Posterior cingulate gyrus (tissue), 11 donors: ENCODE results near the gene TREML1.
"Not testable (repeated sequence)": the region's sequence is repeated elsewhere in the genome, so short reads cannot be mapped to it uniquely, and the experiment has no call there.

Experiments
- DNase-seq, 10 donors: peaks; one replicate each; pipeline versions ENCODE4 v3.0.0 to v3.0.0-alpha.2; 2020 to 2021; ENCODE audit warnings: mixed read lengths in 3 of 10
- intact Hi-C: fragments of 100-400 bp; cut with DNase I; formaldehyde crosslinking; loops from one replicate; pipeline ENCODE4 v1.15.1; 2023

The TREML1 gene

GRCh38 chr6:41153992-41154625 is at the start of gene TREML1:
TREML1 (minus strand) TSS chr6:41154347; CDS start chr6:41154288, 59 bp downstream.
- DNase-seq: peak in 1 of 10 donors; percentile 61
- intact Hi-C loops: no loop called here

DNA sequence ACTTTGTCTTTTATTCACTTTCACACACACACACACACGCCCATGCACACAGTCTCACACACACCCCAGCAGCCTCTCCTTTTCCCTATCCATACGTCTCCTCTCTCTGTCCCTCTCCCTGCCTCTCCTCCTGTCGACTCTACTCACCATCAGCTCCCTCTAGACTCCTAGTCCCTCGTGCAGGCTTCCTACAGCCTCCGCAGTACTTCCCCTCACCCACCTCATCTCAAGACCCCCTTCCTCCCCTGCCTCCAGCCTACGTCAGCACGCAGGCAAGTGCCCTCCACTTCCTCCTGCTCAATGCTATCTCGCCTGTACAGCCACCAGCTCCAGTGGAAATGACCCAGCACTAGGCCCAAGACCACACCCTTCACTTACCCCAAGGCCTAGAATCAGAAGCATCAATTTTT is 47.6 kb upstream of the TREML1 start:
- intact Hi-C loops: no loop called here
- no peak for DNase-seq

GRCh38 chr6:41200901-41201763 is 47.0 kb upstream of the TREML1 start, which contains the start of gene TREML2:
TREML2 (minus strand) TSS chr6:41201149; CDS start chr6:41201008, 141 bp downstream.
- intact Hi-C loops: no loop called here
- DNase-seq: no peak

DNA sequence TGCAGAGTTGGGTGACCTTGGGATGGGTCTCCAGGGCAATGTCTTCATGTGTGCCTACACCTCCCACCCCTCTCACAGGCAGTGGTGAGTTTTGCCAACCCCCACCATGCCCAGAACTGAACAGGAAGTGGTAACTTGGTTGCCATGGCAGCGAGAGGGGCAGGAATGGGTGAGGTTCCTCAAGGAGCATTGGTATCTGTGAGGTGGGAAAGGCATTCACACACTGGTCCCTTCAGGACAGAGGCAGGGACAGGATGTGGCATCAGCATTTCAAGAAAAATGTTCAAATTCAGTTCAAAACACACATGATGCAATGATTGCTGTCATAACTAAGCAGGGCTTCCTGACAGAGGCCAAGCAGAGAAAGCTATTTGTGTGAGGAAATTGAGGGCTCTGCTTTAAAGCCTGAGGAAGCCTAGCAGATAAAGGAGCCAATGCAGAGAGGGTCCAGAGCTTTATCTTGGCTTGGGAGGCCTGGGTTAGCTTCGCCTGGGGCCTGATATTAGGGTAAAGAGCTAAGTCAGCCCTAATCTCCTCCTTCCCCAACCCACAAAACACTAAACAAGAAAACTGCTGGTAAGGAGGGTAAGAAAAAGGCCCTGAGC is 46.3 kb upstream of the TREML1 start:
- DNase-seq: no peak
- intact Hi-C loops: no loop called here

DNA sequence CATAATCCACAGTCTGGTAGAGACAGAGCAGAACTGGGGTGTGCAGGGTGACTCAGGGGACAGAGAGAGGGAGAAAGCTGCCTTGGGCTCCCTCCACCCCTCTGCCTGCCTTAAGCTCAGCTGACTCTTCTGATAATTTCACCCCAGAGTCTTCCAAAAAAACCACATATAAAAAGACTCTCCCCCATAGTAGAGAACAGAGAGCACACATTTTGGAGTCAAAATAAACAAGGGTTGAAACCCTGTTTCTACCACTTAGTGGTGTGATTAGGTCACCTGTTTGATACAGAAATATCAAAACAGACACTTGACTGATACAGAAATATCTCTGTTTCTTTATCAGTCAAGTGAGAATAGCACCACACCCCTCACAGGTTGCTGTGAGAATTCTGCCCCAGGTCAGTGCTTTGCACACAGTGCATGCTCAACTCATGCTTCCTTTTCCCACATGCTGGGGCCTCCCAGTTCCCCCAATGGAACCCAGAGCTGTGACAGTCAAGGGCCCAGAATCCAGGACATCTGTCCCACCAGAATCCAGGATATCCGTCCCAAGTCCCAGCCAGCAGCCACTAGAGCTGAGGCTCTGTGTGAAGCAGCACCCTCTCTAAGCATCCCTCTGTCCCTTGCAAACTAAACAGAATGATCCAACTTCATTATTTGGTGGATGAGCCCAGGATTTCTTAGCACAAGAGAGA is 45.6 kb upstream of the TREML1 start:
- no peak for DNase-seq

GRCh38 chr6:41197234-41197633 is 43.1 kb upstream of the TREML1 start:
- intact Hi-C loops: no loop called here

More for the DNA sequence above, 45.6 kb upstream of the TREML1 start:
- intact Hi-C loops: no loop called here

GRCh38 chr6:41194386-41194785 is 40.2 kb upstream of the TREML1 start:
- intact Hi-C loops: no loop called here
- no peak for DNase-seq

More at GRCh38 chr6:41197234-41197633, 43.1 kb upstream of the TREML1 start:
- DNase-seq: no peak

DNA sequence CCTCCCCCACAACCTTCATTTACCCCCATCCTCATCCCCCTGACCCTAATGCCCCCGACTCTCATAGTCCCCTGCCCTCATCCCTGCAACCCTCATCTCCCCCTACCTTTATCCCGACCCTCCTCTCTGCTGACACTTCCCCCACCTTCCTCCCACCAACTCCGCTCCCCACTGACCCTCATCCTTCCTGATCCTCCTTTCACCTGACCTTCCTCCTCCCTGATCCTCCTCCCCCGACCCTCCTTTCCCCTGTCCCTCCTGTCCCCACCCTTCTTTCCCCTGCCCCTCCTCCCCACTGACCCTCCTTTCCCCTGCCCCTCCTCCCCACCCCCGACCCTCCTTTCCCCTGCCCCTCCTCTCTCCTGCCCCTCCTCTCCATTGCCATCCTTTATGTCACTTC is 39.7 kb upstream of the TREML1 start:
- intact Hi-C loops: no loop called here
- no peak for DNase-seq

GRCh38 chr6:41193171-41193734 is 39.1 kb upstream of the TREML1 start:
- no peak for DNase-seq
- intact Hi-C loops: no loop called here

GRCh38 chr6:41191569-41191968 is 37.4 kb upstream of the TREML1 start:
- no peak for DNase-seq
- intact Hi-C loops: no loop called here

DNA sequence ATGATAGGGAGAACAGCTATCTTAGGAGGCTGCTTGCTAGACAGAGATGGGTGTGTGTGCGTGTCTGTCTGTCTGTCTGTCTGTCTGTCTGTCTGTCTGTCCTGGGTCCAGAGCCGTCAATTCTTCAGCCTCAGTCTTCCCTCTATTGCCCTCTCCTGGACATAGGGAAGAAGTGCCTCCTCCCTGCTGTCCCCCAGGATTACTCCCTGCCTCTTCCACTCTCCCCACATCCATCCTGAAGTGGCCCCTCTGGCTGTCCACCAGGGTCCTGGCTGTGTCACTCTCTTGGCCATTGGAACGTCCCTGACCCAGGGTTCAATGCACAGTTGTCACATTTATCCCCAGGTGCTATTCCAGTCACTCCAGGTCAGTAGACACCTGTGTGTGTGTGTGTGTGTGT is 36.6 kb upstream of the TREML1 start:
- intact Hi-C loops: no loop called here
- DNase-seq: no peak

DNA sequence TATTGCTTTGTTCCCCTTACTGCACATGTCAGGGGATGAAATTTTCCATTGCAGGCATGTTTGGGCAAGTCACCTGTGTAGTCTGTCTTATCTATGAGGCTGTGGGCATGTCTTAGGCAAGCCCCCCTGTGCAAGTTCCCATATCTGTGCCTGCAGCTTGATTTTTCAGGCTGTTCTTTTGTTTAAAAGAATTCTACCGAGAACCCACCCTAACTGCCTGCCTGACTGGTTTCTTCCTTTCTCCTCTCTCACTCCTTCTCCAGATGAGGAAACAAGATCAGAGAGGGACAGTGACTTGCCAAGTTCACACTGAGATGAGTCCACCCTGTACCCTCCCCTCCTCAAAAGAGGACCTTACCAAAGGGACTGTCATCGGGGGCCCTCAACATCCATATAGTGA is 35.8 kb upstream of the TREML1 start:
- no peak for DNase-seq
- intact Hi-C loops: no loop called here

GRCh38 chr6:41189046-41189445 is 34.9 kb upstream of the TREML1 start:
- not testable (repeated sequence) for DNase-seq

DNA sequence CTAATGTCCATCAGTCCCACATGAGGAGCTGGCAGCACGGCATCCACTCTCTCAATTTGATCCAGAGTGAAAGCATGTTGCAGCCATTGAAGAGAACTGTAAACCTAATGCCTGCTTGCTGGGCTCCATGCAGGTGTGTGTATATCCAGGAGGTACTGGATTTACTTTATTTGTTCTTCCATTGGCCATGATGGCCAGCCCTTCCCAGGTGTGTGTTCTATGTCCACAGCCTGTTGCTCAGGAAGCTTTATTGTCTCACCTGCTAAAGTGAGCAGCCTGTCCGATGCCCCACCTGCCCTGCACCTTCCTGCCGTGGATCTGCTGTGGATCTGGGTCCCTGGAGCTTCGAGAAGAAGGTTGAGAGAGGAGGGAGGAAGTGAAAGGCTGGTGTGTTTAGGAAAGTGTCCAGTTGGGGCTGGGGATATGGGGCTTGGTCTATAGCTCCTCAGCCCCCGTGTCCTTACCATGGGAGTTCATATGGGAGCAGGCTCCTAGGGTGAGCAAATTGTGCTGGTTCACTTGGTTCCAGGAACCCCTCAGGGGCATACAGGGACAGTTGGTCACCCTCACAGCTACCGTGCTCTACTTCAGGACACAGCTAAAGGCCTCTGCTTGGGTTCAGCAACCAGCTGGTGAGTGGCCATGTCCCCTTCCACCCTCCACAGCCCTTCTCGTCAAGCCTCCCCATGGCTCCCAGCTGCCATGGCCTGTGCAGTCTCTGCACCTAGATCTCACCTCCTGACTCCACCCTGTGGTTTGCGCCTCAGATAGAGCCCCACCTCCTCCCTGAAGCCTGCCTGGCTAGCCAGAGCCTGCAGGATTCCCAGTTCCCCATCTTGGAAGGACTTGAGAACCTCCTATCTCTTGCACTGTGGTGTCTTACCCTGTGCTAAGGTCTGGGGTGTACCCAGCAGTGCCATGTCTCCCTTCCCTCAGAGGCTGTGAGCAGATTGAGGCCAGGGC is 34.1 kb upstream of the TREML1 start:
- intact Hi-C loops: no loop called here
- DNase-seq: no peak

More at GRCh38 chr6:41189046-41189445, 34.9 kb upstream of the TREML1 start:
- intact Hi-C loops: not testable (repeated sequence)

DNA sequence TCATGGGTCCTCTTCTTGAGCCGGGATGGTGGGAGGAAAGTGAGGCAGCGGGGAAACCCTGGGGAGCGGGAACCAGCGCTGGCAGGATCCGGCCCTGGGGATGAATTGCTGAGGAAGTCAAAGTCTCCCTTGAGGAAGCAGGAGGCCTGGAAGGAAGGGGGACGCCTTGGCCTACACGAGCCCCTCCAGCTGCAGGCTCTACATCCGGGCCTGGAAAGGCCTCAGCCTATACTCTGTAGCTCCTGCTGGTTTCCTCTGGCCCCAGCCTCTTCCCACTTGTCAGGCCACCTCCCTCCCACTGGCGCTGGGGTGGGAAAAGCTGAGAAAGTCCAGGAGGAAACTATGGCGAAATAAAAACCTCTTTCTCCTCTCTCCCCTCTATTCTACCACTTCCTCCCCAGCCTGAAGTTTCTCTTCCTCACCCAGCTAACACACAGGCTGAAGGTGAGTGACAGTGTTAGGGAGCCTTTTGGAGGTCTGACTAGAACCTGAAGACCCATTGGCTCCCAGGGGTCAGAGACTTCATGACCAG is 31.9 kb upstream of the TREML1 start:
- DNase-seq: no peak
- intact Hi-C loops: no loop called here

DNA sequence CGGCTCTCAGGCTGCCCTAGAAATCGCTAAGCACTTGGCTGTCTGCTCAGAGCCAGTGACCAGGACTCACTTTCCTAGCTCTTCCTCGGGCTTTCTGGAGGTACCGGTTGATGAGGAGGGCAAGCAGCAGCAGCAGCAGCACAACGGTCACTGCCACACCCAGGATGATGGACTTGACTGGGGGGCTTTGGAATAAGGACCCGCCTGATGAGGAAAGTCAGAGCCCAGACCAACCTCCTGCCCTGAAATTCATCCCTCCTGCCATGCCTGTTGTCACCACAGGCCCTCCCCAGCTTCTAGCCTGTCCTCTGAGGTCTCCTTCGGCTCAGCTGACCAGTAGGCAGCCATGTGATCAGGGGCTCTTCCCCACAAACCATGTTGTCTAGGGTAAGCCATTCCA is 30.6 kb upstream of the TREML1 start:
- DNase-seq: no peak
- intact Hi-C loops: no loop called here

GRCh38 chr6:41182069-41183034 is 28.2 kb upstream of the TREML1 start:
- no peak for DNase-seq
- intact Hi-C loops: no loop called here

- no peak for DNase-seq
- intact Hi-C loops: no loop called here
Measured at GRCh38 chr6:41181566-41181965, 27.4 kb upstream of the TREML1 start.
